Stimulated activated CD4-positive, alpha-beta T cell treated with anti-CD3 and anti-CD28 coated beads, TNF-alpha, amount 100 ng/mL, for 48 hours (primary cell): Measurements from ENCODE around the gene EXOC5.
"Not testable (repeated sequence)": the region's sequence is repeated elsewhere in the genome, so short reads cannot be mapped to it uniquely, and the experiment has no call there.

Experiments used
- DNase-seq, 3 donors: peaks; one replicate each; pipeline ENCODE4 v3.0.0-alpha.2; 2020; ENCODE audit warnings: low read depth in 3 of 3

EXOC5 gene

DNA sequence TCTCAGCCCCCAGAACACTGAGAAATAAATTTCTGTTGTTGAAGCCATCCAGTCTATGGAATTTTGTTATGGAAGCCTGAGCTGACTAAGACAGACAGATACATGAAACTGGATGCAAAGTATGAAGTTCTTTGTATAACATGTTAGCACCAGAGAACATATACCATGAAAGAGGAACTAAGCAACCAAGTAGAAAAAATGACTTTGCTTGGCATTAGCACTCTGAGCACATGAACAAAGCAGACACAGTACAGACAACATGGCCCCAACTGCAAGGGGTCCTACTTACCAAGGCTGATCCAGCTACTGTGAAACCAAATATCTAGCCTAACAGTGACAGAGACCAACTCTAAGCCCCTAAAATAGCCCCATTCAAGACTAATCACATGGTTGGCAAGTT is 13.8 kb downstream of the EXOC5 start:
- no peak for DNase-seq

DNA sequence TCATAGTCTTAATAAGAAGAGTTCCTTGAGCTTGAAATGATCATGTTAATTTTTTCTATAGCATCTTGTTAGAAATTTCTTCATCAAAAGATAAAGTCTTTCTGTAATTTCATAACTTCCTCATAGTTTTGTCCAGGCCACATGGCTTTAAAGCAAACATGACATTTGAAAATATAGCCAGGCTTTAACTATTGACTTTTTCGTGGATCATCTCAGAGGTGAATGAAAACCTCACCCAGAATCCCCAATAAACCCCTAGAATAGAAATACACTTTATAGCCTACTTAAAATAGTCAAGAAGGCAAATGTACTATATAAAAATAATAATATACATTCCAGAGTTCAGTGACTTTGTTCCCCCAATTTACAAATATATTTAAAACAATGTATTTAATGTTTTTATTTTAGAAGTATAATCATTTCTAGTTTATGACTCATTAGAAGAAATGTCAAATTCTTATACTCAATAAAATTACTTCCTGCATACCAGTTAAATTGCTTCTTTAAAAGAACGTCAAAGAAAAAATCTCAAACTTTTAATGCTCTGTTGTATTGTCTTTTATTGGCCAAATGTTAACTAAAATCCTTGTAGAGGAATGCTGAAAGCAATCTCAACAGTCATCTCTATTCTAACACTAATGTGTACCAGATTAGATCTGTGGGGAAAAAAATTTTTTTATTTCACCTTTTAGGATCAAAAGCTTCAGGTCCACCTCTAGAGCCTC is 21.6 kb downstream of the EXOC5 start:
- no peak for DNase-seq

DNA sequence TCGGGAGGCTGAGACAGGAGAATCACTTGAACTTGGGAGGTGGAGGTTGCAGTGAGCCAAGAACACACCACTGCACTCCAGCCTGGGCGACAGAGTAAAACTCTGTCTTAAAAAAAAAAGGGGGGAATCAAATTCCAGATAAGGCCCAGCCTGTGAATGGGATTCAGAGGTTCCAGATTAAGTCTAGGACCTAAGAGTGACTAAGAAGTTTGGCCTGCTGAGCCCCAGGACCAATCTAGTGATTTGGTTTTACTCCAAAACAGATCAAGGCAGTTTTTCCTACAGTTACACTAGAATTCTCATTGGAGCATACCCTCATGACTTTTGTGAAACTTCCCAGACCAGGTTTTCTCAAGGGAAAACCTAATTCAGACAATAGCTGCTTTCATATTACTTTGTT is 22.8 kb downstream of the EXOC5 start:
- DNase-seq: no peak

DNA sequence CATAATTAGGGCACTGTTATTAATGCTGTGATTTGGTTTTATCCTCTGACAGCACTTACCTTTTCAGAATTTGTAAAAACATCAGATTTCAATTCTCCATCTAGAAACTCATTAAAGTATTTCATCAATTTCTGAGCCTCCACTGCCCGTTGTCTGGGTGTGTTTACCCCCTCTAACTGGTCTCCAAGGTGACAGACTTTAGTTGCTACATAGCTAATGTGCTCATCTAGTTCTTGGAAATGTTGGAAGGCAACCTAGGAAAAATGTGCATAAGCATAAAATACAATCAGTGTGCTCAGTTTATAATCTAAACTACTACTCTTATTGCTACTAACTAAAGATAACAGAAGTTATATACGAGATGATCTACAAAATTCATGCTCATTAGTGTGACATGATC is 24.6 kb downstream of the EXOC5 start:
- no peak for DNase-seq

DNA sequence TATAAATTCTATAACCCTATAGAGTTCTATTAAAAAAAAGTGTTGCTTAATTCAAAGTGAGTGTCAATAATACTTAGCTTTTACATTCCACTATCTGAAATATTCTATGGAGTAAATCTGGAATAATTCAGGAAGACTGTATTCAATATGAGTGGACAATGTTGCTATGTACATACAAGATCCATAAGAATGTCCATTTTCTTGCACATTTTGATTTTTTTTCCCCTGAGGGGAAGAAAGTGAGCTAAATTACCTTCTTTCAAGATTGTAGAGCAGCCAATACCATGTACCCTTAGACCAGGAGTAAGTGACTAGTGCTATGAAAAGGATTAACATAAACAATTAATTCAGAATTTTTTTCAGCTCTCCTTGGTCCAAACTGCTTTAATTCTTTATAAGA is 25.4 kb downstream of the EXOC5 start:
- no peak for DNase-seq

DNA sequence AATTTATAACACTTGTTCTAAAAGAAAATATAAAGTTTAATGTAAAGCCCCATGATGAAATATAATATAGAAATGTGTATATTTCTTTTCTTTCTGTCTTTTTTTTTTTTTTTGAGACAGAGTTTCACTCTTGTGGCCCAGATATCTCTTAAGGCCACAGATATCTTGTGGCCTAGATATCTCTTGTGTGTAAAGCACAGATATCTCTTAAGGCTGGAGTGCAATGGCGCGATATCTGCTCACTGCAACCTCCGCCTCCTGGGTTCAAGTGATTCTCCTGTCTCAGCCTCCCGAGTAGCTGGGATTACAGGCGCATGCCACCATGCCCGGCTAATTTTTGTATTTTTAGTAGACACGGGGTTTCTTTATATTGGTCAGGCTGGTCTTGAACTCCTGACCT is 28.6 kb downstream of the EXOC5 start:
- DNase-seq: not testable (repeated sequence)

DNA sequence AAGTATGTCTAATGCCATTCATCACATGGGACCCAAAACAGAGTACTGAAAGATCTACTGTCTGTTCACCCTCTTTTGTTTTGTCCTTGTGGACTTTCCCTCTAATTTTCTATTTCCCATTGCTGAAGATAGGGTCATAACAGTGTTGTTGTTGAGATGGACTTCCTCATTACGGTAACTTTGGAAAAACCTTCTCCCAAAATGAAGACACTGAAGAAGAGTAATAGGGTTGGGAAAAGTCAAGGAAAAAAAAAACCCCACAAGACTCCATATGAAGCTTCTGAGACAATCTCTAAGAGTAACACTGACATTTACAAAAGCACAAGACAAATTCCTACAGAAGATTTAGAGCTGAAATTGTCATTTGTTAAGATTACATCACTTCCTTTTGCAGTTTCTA is 36.7 kb downstream of the EXOC5 start:
- no peak for DNase-seq

DNA sequence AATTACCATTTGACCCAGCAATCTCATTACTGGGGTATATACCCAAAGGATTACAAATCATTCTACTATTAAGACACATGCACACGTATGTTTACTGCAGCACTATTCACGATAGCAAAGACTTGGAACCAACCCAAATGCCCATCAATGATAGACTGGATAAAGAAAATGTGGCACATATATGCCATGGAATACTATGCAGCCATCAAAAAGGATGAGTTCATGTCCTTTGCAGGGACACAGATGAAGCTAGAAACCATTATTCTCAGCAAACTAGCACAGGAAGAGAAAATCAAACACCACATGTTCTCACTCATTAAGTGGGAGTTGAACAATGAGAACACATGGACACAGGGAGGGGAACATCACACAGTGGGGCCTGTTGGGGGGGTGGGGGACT is 40.4 kb downstream of the EXOC5 start:
- not testable (repeated sequence) for DNase-seq

DNA sequence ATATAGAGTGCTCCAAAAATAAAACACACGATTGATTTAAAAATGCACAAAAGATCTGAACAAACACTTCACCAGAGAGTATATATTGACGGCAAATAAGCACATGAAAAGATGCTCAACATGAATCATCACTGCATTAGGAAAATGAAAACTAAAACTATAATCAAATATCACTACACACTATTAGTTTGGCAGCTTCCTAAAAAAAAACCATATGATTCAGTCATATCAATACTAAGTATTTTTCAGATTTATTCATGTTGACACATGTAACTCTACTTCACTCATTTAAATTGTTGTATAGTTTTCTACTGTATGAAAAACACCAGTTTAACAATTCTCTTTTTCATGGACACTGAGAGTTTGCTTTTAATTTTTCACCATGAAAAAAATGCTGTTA is 41.6 kb downstream of the EXOC5 start:
- DNase-seq: no peak

DNA sequence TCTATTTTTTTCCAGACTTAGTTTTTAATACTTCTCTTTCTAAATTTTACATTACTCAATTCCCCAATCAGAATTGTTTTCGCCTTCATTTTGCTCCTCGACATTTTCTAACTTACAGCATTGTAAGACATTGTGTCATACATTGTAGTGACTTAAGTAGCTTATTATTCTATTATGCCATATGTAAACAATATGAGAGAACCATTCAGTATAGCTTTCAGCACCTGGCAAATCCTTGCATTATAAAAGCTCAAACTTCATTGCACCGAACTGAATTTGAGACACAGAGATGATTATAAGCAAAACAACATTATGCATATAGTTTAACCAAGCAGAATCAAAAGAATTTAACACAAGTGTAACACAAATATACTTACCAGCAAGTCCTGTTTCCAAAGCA is 46.8 kb downstream of the EXOC5 start:
- no peak for DNase-seq

DNA sequence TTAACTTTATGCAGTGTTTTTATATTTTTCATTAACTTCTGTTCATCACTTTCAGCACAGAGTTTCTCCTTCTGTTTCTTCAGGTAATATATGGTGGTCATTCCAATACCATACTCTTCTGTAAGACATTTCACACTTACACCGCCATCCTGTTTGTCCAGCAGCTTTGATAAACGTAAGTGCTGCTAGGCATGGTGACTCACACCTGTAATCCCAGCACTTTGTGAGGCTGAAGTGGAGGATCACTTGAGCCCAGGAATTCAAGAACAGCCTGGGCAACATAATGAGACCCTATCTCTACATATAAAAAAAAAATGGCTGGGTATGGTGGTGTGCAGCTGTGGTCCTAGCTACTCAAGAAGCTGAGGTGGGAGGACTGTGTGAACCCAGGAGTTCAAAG is 55.8 kb downstream of the EXOC5 start:
- DNase-seq: no peak

DNA sequence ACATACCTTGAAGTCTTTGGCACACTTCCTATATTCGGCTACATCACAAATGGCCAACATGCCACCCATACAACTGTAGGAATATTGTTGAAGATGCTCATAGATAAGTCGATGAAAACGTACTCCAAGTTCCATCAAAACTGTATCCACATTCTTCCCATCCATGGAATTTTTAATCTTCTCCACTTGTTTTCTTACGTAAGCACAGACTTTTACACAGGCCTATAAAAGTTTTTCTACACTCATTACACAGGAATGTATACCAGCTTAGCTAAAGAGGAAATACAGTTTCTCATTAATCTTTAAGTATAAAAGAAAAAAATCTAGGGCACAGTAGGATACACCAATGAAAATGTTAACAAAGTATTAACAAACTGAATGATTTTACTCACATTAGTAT is 59.1 kb downstream of the EXOC5 start:
- DNase-seq: no peak

DNA sequence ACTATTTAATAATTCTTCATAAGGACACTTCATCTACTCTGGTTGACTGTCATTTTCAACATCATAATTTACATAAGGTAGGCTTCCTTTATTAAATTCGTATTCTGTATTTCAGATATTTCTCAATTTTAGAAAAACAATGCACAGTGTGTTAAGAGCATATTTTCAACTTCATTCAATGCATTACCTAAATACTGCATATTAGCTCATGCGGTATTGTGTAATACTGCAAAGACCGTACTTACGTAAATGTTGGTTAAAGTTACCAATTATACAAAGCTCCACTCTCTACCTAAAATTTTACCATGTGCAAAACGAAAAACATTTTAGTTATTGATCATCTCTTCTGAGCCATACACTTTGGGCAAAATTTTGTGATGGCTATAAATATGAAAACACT is 62.8 kb downstream of the EXOC5 start:
- no peak for DNase-seq

DNA sequence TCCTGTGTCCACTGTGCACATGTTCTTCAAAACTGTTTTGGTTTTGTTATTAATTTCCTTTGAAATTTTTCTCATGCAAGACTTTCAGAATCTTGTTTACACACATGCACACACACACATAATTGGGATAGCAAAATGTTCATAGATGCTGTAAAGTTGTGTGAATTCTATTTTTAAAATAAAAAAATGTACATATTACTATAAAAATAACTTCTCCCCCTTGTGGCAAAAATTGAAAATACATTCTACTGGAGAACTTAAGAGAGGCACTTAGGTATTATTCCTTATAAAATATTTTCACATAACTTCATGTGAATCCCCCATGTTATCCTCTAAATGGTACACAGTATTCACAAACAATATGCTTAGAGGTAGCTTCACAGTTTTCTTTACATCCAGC is 66.0 kb downstream of the EXOC5 start:
- DNase-seq: not testable (repeated sequence)

DNA sequence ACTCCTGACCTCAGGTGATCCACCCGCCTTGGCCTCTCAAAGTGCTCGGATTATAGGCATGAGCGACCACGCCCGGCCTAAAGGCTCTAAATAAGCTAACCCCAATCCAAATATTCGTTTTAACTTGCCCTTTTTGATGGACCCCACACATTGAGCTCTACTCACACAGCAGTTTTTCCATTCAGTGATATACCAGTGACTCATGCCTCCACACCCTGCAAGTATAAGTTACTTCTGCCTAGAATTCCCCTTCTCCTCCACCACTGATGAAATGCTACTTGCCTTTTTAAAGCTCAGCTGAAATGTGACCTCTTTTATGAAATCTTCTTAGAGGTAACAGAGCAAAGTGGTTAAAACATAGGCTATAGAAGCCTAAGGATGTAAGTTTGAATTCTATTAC is 68.8 kb downstream of the EXOC5 start:
- DNase-seq: no peak

DNA sequence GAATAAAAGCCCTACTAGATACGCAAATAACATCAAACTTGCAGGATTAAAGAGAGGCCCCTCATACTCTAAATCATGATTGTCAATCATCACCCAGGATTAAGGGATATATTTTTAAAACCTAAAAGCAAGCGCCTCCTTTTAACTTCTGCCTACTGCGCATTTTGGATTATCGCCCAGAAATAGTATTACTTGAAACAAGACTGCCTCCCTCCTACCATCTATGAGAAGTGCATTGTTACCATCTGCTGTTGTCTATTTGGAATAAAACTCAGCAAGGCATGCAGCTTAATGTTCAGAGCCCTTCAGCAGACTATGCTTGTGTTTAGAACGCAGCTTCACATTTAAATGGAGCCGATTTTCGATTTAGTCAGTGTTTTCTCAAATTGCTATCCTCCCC is 79.6 kb downstream of the EXOC5 start:
- no peak for DNase-seq

DNA sequence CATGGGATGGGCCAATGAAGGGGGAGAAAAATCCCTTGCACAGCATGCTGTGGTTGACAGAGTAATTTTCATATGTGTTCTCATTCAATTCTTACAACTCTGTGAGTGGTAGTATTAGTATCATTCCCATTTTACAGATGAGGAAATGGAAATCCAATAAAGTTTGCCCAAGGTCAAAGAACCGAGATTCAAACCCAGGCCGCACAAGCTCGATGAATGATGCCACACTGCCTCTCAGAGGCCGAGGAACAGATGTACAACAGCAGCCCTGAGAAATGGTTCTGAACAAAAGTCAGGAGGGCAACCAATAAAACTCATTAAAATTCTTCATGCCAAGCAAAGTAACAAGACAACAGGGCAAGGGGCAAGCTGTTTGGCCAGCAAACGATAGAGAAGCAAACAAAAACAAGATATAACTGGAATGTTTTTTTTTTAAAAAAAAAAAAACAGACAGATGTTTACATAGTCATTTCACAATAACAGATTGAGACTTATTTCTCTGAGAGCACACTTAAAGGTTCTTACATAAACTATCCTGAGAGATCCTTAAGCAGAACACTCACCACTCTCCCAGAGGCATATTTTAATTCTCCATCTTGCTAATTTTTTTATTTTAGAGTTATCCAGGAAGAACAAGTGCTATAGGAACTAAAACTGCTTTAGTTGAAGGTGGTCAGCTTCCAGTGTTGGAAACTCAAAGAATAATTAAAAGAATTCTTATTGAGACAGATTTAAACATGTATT is 85.8 kb downstream of the EXOC5 start:
- DNase-seq: no peak

DNA sequence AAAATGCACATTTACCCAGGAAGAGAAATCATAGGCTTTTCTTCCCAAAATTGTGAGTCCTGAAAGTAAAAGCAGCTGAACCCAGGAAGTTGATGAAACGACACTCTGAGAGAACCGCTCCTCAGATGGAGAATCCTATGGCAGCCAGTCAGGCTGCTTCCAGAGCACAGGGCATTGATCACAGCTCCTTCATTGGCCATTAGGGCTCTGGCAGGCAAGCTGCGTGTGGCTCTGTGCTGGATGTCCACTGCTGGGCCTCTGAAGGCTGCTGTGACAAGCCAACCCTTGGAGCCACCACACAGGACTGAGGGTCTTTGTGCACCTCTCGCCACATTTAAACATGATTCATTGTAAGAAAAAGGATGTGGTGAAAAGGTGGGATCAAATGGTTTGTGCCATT is 89.4 kb downstream of the EXOC5 start:
- no peak for DNase-seq

DNA sequence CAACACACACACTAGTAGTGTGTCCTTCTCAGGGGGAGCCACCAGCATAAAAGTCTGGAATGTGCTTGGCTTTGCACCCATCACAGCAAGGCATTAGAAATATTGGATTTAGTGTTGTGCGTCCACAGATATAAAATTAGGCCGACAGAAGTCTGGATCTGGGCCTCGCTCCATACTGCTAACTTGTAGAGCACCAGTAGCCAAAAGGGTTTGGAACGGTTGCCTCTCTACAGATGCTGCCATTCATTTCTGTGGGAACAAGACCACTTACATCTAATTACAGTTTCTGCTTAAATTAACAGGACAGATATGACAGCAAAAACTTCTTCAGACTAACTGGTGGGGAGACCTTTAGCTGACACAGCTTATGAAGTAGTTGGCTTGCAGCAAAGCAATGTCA is 94.2 kb downstream of the EXOC5 start:
- no peak for DNase-seq

DNA sequence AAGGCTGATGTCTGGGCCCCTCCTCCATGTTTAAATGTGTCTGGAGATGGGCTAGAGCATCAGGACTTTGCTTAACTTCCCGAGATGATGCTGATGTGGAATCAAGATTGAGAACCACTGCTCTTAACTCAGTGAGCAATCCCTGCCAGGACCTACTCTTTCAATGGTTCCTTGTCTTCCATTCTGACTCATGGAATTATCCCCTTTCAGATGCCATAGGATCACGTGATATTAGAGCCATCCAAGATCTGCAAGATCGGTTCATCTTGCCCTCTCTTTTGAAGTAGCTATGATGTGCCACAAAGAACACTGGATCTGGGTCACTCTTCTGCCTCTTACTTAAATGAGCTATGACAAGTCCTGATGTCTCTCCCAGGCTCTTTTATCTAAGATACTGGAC is 96.8 kb downstream of the EXOC5 start:
- no peak for DNase-seq

DNA sequence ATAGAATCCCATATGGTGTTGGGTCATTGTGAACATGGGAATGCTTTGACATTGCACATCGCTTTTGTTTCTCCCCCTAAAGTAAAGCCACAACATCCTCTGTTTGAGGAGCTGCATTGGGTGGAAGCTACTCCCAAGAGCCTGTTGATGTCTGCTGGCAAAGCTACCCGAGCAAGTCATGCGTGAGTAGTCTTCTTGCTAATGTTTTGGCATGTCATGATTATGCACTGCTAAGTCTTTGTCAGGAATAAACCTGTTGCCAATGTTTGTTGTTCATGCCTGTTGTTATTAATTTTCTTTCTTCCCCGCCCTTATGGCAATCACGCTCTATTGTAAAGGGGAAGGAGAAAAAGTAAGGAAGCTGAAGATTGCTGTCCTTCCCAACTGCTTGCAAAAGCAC is 97.3 kb downstream of the EXOC5 start:
- no peak for DNase-seq

DNA sequence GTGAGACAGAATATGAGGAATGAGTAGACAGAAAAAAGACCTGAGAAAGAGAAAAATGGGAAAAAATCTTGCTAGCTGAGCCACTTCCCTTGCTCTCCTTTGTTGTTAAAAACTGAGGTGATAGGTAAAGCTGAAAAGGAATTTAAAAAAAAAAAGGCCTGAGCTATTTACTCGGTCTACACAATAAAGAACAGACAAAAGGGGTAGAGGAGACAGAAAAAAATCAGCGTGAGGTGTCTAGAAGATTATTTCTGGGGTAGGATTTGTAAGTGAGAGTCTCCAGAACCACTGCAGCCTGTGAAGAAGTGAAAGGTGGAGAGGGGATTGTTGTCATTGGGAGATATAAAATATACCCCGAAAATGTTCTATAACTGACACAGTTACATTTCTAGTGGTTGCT is 98.8 kb downstream of the EXOC5 start:
- DNase-seq: no peak

DNA sequence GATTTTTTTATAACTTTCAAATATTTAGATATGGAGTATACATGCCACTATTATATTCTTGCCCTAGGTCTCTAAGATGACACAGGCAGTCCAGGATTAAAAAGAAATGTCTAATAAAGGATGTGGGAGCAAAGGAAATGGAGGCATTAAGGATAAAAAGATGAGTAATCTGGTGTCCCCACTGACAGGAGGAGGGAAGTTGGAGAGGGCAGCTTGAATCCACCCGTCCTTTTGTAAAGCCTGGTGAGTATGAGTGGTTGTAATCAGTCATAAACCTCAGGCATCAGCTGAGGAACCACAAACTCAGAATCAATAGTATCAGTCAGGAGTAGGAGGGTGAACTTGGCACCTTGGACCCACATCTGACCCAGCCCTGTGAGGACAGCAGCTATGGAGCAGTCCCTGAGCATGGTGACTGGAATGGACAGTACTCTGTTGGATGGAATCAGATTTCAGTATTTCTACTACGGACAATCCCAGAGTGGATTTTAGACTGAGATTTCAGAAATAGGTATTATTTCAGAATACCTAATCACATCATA is 100.5 kb downstream of the EXOC5 start:
- no peak for DNase-seq
